ENCODE results near the gene C2CD2. TPM values are rescaled to one million over a fixed set of nuclear protein-coding genes. Genes with fewer than 3 reads are reported as not detected.

Gene C2CD2
- total and polyA plus RNA-seq, 2 of the 4 experiments (the other 2 are of a cell fraction): 15.6 to 25.3 TPM

GRCh38 chr21:41913230-41913629, 40.6 kb downstream of the C2CD2 start:
- Histone ChIP-seq H4K8ac (ENCODE audit: low read depth in 2 of 2, low read length in 2 of 2) (no peak overlapping the region), H2AK9ac (replicated peaks; ENCODE audit: low read depth, low read length, poor library complexity) (no peak overlapping the region), H2AFZ (replicated peaks; ENCODE audit: low read length, poor library complexity) (no peak overlapping the region), H3K9me3 (ENCODE audit: control insufficient read depth, insufficient read depth, low read length) (no peaks in the 10 kb centered on the region), H3K23ac (ENCODE audit: low read depth, low read length) (no peak overlapping the region), H3K79me1 (ENCODE audit: low read depth in 1 of 2, low read length in 2 of 2) (no peaks in the 10 kb centered on the region; a peak in 1 of 4 replicates), H3K56ac (ENCODE audit: extremely low read depth, insufficient read depth, low read length) (no peak overlapping the region), H2BK5ac (ENCODE audit: low read depth, low read length, poor library complexity, severe bottlenecking) (no peak overlapping the region), H3K27me3 (ENCODE audit: control insufficient read depth, insufficient read depth, low read length) (no peaks in the 10 kb centered on the region), H4K91ac (ENCODE audit: insufficient read depth, low read depth, low read length) (no peak overlapping the region), H3K9me1 (ENCODE audit: insufficient read depth, low read length) (peaks cover 3% of the 10 kb centered on the region; the same call in 1 of the 2 replicates), H2AK5ac (ENCODE audit: low read depth, low read length) (no peak overlapping the region), H4K5ac (ENCODE audit: low read depth, low read length) (no peak overlapping the region), H3K4ac (ENCODE audit: low read depth, low read length) (no peak overlapping the region), H3K18ac (ENCODE audit: low read depth, low read length) (no peak overlapping the region), H3K4me1 (ENCODE audit: control insufficient read depth, insufficient read depth, low read length) (no peaks in the 10 kb centered on the region), H3K27ac (ENCODE audit: insufficient read depth, low read length) (no peak overlapping the region), H2BK15ac (ENCODE audit: low read depth, low read length) (no peak overlapping the region), H3K36me3 (ENCODE audit: control insufficient read depth, insufficient read depth, low read length) (peaks cover 56% of the 10 kb centered on the region), H4K20me1 (ENCODE audit: insufficient read depth, low read length) (no peaks in the 10 kb centered on the region), H2BK20ac (ENCODE audit: low read depth, low read length) (no peak overlapping the region), H3K4me3 (ENCODE audit: insufficient read depth, low read depth, low read length) (no peak overlapping the region), H3K4me2 (ENCODE audit: low read depth, low read length) (no peak overlapping the region), H3K14ac (replicated peaks; ENCODE audit: low read depth, low read length) (no peak overlapping the region), H3K9ac (ENCODE audit: low read depth, low read length) (no peak overlapping the region), H2BK120ac (ENCODE audit: low read depth, low read length) (no peak overlapping the region)
- CTCF ChIA-PET: no interaction called here
- no TSS peak for BruUV-seq (replicated peaks)
- DNase-seq: no peak
- no peak for ATAC-seq (ENCODE audit: low read depth)
- 92% methylated on average over 5 of the region's 9 CpGs; no CpG with 5 or more reads in 1 of the 2 experiments for WGBS, 2 experiments (ENCODE audit: extremely low coverage in 2 of 2, insufficient read length in 1 of 2)
- no peak for TF ChIP-seq MXI1 (IDR thresholded peaks at IDR 0.05; ENCODE audit: borderline replicate concordance, low read depth, low read length)
- no peak for TF ChIP-seq POLR2A (IDR thresholded peaks at IDR 0.05; ENCODE audit: low read depth, low read length)
- TF ChIP-seq CHD1 (IDR thresholded peaks at IDR 0.05; ENCODE audit: low read depth, low read length): no peak
- TF ChIP-seq CTCF (conservative IDR thresholded peaks at IDR 0.05; ENCODE audit: low read depth, low read length): no peak
- TF ChIP-seq FOS (IDR thresholded peaks at IDR 0.05; ENCODE audit: low read depth, low read length): no peak
- no peak for TF ChIP-seq SMC3 (IDR thresholded peaks at IDR 0.05; ENCODE audit: low read depth, low read length)
- TF ChIP-seq MAFK (IDR thresholded peaks at IDR 0.05; ENCODE audit: low read depth, low read length): no peak
- POLR2A ChIA-PET (ENCODE audit: unreplicated experiment): no interaction called here
- in situ Hi-C loops (cut with MboI; ENCODE audit: low sequenced_read_pairs): no loop called here
- dilution Hi-C loops (cut with HindIII; ENCODE audit: low sequenced_read_pairs, unreplicated experiment): no loop called here
- intact Hi-C loops (cut with micrococcal nuclease): no loop called here
